NAMALWA (cell line): ENCODE results near the gene SPON2.
A peak's percentile ranks its signal among the peaks of the same experiment; 100 is the strongest.
"Not testable (repeated sequence)": the region's sequence is repeated elsewhere in the genome, so short reads cannot be mapped to it uniquely, and the experiment has no call there.

Experiments used
- DNase-seq: peaks from one replicate; pipeline ENCODE4 v3.0.0-alpha.2; 2015; ENCODE audit warnings: low spot score

Gene SPON2

DNA sequence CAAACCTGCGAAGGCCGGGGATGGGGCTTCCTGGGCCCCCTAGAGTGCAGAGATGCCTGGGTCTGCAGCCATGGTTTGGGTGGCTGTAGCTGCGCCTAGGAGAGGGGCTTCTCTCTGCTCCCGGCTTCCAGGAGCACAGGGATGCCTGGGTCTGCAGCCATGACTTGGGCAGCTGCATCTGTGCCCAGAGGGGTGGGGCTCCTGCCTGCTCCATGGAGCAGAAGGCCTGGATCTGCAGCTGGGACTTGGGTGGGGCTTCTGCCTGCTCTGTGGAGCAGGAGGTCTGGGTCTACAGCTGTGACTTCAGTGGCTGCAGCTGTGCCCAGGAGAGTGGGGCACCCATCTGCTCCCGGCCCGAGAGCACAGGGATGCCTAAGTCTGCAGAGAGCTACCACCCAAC lies 20.8 kb downstream of the SPON2 start:
- DNase-seq, result no peak

DNA sequence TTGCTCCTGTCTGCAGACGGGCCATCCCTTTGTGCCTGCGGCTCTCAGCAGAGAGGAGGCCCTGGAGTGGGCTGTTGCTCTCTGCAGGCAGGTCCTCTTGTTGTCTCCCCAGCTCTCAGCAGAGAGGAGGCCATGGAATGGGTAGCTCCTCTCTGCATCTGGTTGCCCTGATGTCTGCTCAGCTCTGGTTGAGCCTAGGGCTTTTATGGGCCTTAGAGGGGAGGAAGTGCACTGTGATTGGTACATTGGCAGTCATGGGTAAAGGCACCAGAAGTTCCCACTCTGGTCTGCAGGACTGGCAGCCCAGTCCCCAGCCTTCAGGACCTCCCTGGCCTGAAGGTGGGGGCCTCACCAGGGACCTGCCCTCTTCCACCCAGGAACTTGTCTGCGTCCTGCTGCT lies 21.5 kb downstream of the SPON2 start:
- no peak for DNase-seq

DNA sequence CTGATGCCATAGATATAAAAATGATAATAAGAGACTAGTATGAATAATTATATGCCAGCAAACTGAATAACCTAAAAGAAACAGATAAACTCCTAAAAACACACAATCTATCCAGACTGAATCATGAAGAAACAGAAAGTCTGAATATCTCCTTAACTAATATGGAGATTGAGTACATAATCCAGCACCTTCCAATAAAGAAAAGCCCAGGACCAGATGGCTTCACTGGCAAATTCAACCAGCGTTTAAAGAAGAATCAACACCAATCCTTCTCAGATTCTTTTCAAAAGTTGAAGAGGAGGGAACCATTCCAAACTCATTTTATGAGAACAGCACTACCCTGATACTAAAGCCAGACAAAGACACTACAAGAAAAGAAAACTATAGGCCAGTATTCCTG lies 32.5 kb downstream of the SPON2 start:
- DNase-seq, result no peak

DNA sequence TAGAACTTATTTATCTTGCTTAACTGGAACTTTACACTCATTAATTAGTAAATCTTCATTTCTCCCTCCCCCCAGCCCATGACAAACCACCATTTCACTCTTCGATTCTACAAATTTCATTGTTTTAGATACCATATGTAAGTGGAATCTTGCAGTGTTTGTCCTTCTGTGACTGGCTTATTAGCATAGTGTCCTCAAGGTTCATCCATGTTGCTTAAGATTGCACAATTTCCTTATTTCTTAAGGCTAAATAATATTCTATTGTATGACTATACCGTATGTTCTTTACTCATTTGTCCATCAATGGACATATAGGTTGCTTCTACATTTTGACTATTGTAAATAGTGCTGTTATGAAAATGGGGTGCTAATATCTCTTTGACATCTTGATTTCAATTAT lies 34.5 kb downstream of the SPON2 start:
- DNase-seq, result no peak

DNA sequence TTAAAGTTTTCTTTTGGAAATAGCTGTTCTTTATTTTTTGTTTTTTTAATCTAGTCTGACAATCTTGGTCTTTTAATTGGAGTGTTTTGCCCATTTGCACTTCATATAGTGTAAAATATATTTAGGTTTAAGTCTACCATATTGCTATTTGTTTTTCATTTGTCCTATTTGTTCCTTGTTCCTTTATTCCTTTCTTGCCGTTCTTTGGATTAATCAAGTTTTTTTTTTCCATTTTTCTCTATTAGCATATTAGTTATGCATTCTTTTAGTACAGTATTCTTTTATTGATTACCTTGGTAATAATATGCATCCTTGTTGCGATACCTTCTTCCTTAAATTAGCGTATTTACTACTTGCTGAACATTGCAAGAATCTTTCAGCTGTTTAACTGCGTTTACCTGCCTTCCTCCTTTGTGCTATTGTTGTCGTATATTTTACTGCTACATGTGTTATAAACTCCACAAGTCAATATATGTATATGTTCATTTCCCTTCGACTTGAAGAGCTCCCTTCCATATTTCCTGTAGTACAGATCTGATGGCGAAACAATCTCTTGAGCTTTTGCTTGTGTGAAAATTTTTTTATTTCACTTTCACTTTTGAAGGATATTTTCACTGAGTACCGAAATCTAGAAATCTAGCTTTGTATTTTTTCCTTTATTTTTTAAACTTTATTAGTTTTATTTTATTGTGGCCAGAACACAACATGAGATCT lies 35.2 kb downstream of the SPON2 start:
- DNase-seq, result no peak

DNA sequence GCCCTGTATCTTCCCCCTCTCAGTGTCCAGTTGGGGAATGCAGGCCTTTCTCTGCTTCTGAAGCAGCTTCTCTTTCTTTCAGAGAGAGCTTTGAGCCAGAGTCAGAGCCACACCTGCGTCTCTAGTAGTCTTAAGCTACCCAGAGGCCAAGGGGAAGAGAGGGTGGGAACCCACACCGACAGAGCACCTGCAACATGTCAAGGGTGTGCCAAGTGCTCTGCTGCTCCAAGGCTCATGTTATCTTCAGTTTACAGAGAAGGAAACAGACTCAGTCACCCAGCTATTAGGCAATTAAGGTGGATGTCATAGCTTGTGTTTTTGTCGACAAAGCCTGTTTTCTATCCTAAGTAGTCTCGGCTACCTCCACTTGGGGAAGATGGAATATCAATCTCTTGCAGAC lies 36.3 kb downstream of the SPON2 start:
- no peak for DNase-seq

DNA sequence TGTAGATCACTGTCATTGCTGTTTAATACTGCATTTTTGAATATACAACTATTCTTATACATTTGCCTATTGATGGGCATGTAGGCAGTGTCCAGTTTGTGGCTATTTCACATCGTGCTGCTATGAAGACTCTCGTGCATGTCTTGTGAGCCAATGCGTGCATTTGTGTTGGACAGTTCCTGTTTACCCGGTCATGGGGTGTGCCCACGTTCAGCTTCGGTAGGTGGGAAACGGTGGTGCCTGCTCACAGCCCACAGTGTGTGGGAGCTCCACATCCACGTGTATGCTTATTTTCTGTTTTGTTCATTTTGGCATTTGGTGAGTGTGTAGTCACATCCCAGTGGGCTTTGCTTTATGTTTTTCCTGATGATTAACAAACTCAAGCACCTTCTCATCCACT lies 39.4 kb downstream of the SPON2 start:
- no peak for DNase-seq

DNA sequence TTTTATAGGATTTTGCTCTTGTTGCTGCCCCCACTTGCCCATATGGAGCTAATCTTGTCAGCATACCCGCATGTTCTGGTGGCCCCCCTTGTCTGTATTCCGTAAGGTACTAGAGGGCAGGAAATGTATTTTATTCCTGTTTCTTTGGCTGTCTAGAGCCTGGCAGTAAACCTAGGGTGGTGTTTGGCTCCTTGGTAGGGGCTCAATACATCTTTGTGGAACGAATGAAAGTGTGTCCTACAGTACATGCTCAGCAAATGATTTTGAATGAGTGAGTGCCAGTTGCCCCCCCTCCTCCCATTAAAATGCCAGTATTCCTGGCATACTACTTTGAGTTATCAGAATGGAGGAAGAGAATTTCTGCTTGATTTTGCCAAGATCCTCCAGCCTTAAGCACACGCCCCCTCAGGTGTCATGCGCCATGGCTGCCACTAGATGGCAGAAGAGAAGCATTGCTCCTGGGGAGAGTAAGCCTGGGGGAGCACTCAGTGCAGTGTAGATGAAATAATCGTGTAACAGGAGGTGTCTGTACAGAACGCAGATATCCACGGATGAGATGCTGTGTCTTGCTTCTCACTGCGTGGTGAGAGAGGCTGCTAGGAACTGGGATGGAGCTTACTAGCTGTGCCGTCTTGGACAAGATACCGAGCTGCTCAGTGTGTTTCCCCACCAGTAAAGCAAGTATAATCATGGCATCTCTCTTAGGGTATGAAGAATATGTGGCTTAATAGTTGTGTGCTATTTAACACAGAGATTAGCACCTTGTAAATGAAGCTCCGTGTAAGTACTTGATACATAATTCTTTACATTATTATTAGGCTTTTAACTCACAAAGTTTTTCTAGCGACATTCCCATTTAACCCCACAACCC lies 41.8 kb downstream of the SPON2 start:
- DNase-seq, result peak; percentile 89

DNA sequence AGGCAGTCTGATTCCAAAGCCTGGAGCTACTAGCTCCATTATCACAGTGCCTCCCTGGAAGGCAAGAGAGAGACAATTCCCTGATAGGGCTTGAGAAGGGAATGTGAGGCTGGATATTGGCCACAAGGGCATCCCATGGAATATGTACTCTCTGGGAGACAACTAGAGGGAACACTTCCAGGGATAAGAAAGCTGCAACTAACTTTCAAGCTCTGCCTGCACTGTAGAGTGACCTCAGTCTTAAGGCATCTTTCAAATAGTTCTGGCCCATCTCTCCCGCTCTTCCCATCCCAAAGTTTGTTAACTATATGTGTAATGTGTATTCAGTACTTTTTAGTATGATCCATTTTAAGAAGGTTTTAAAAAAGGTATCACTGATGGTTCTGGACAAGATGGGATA lies 45.9 kb downstream of the SPON2 start:
- DNase-seq, result no peak

DNA sequence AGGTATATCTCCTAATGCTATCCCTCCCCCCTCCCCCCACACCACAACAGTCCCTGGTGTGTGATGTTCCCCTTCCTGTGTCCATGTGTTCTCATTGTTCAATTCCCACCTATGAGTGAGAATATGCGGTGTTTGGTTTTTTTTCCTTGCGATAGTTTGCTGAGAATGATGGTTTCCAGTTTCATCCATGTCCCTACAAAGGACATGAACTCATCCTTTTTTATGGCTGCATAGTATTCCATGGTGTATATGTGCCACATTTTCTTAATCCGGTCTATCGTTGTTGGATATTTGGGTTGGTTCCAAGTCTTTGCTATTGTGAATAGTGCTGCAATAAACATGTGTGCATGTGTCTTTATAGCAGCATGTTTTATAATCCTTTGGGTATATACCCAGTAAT lies 46.9 kb downstream of the SPON2 start:
- DNase-seq, result not testable (repeated sequence)

DNA sequence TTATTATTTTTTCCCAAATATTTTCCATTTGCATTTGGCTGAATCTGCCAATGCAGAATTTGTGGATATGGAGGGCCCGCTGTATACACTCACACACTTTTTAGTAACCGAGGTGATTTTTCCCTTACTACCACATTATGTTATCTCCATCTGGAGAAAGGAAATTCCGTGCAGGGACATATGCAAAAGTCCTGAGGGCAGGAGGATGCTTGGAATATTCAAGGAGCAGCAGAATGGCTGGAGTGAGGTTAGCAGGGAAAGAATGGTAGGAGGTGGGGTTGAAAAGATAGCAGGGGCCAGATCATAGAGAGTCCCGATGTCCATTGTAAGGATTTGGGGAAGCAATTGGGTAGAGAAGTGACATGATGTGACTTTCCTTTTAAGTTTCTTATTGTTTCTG lies 47.6 kb downstream of the SPON2 start:
- DNase-seq, result no peak

DNA sequence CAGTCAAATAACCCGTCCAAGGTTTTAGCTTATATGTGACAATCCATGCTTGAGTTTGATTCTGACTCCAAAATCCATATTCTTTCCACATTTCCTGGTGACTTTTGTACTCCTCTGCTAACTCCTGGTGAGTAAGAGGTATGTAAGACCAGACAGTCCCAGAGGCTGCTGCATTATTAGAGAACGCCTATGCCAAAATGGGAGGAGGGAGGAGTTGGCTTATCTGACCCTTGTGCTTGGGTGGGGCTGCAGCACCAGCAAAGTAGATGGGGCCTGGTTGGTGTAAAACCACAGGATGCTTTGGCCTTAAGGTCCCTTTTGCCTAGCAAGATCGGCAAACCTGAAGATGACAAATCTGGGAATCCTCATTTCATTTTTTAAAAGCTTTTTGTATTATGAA lies 49.9 kb downstream of the SPON2 start:
- no peak for DNase-seq
